ENCODE measurements around the gene SVOPL. TPM values are rescaled to one million over a fixed set of nuclear protein-coding genes. Genes with fewer than 3 reads are reported as not detected.

The SVOPL gene
- total and polyA plus RNA-seq, 2 experiments from 2014 or later = 0.95 to 1.1 TPM

- TF ChIP-seq EZH2phosphoT487 (IDR thresholded peaks at IDR 0.05; ENCODE audit: low read depth, severe bottlenecking, unreplicated experiment) (no peak), EZH2 (IDR thresholded peaks at IDR 0.05; ENCODE audit: borderline replicate concordance) (no peak), CTCF (IDR thresholded peaks at IDR 0.05; ENCODE audit: poor library complexity) (no peak)
- Histone ChIP-seq H3K79me2 (no peaks in the 10 kb centered on the region), H3K9me3 (ENCODE audit: low read depth) (no peaks in the 10 kb centered on the region), H3K4me1 (ENCODE audit: insufficient read depth) (no peaks in the 10 kb centered on the region), H3K27me3 (no peaks in the 10 kb centered on the region), H2AFZ (no peak overlapping the region), H3K4me3 (no peak overlapping the region), H3K36me3 (replicated peaks; ENCODE audit: insufficient read depth, low read depth) (no peaks in the 10 kb centered on the region), H3K27ac (no peak overlapping the region), H3K9me2 (replicated peaks; ENCODE audit: insufficient read depth) (no peaks in the 10 kb centered on the region), H4K20me1 (ENCODE audit: insufficient read depth, poor library complexity, severe bottlenecking) (no peaks in the 10 kb centered on the region), H3K4me2 (no peak overlapping the region)
- DNase-seq (ENCODE audit: low spot score) = no peak
- WGBS (ENCODE audit: low lambda C conversion rate, missing lambda C conversion rate) = 81% methylated on average over 9 of the region's 9 CpGs
Measured at GRCh38 chr7:138726288-138726687, 25.1 kb upstream of the SVOPL start.

DNA sequence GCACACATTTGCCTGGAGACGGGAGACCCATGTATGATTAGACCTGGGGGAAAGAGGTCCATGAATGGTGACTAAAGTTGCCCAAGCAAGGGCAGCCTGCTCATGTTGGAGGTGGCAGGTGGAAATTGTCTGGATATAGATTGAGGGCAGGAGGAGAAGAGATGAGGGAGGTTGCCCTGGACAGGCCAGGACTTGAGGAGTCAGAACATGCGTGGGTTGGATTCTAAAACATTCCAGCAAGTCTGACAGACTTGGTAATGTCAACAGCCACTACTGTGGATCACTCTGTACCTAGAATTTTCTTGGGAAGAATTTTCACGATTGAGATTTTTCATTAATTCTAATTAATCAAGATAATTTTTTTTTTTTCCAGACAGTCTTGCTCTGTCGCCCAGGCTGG, 19.1 kb upstream of the SVOPL start:
- H3K9me3 ChIP-seq (ENCODE audit: low read depth) = no peaks in the 10 kb centered on the region
- H3K4me3 ChIP-seq = no peak overlapping the region
- H4K20me1 ChIP-seq (ENCODE audit: insufficient read depth, poor library complexity, severe bottlenecking) = no peaks in the 10 kb centered on the region
- no peaks in the 10 kb centered on the region for H3K36me3 ChIP-seq (replicated peaks; ENCODE audit: insufficient read depth, low read depth)
- H3K4me2 ChIP-seq = no peak overlapping the region
- H3K79me2 ChIP-seq = no peaks in the 10 kb centered on the region
- H3K4me1 ChIP-seq (ENCODE audit: insufficient read depth) = no peaks in the 10 kb centered on the region
- TF ChIP-seq CTCF (IDR thresholded peaks at IDR 0.05; ENCODE audit: poor library complexity) (no peak), EZH2 (IDR thresholded peaks at IDR 0.05; ENCODE audit: borderline replicate concordance) (no peak), EZH2phosphoT487 (IDR thresholded peaks at IDR 0.05; ENCODE audit: low read depth, severe bottlenecking, unreplicated experiment) (no peak)
- no peak for DNase-seq (ENCODE audit: low spot score)
- H3K9me2 ChIP-seq (replicated peaks; ENCODE audit: insufficient read depth) = no peaks in the 10 kb centered on the region
- H3K27ac ChIP-seq = no peak overlapping the region
- 78% methylated on average over 4 of the region's 4 CpGs for WGBS (ENCODE audit: low lambda C conversion rate, missing lambda C conversion rate)
- H2AFZ ChIP-seq = no peak overlapping the region
- no peaks in the 10 kb centered on the region for H3K27me3 ChIP-seq

DNA sequence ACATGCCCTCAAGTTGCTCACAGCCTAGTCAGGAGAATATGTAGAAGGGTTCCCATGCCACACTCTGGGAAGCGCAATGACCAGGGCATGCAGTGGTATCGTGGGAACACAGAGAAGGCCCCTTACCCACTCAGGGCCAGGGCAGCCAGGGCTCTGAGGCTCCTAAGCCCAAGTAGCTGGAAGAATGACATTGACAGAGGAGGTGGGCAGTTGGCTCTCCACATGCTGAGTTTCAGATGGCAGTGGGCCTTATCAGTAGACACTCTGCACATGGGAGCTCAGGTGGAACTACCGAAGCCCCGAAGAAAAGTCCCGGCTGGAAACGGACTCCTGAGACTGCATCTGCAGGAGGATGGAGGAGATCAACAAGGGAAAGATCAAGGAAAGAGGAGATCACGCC, 15.7 kb upstream of the SVOPL start:
- Histone ChIP-seq H3K79me2 (no peaks in the 10 kb centered on the region), H3K4me2 (no peak overlapping the region), H3K9me3 (ENCODE audit: low read depth) (no peaks in the 10 kb centered on the region), H3K4me3 (no peak overlapping the region), H3K27me3 (no peaks in the 10 kb centered on the region), H4K20me1 (ENCODE audit: insufficient read depth, poor library complexity, severe bottlenecking) (no peaks in the 10 kb centered on the region), H3K4me1 (ENCODE audit: insufficient read depth) (no peaks in the 10 kb centered on the region), H3K27ac (no peak overlapping the region), H3K36me3 (replicated peaks; ENCODE audit: insufficient read depth, low read depth) (no peaks in the 10 kb centered on the region), H2AFZ (no peak overlapping the region), H3K9me2 (replicated peaks; ENCODE audit: insufficient read depth) (no peaks in the 10 kb centered on the region)
- WGBS (ENCODE audit: low lambda C conversion rate, missing lambda C conversion rate) = 95% methylated on average over 7 of the region's 7 CpGs
- TF ChIP-seq EZH2 (IDR thresholded peaks at IDR 0.05; ENCODE audit: borderline replicate concordance) (no peak), CTCF (IDR thresholded peaks at IDR 0.05; ENCODE audit: poor library complexity) (no peak), EZH2phosphoT487 (IDR thresholded peaks at IDR 0.05; ENCODE audit: low read depth, severe bottlenecking, unreplicated experiment) (no peak)
- DNase-seq (ENCODE audit: low spot score) = no peak

- TF ChIP-seq CTCF (IDR thresholded peaks at IDR 0.05; ENCODE audit: poor library complexity) (no peak), EZH2phosphoT487 (IDR thresholded peaks at IDR 0.05; ENCODE audit: low read depth, severe bottlenecking, unreplicated experiment) (no peak), EZH2 (IDR thresholded peaks at IDR 0.05; ENCODE audit: borderline replicate concordance) (no peak)
- Histone ChIP-seq H3K4me3 (no peak overlapping the region), H3K9me2 (replicated peaks; ENCODE audit: insufficient read depth) (no peaks in the 10 kb centered on the region), H3K27me3 (no peaks in the 10 kb centered on the region), H4K20me1 (ENCODE audit: insufficient read depth, poor library complexity, severe bottlenecking) (no peaks in the 10 kb centered on the region), H3K27ac (no peak overlapping the region), H3K79me2 (no peaks in the 10 kb centered on the region), H3K4me2 (no peak overlapping the region), H3K36me3 (replicated peaks; ENCODE audit: insufficient read depth, low read depth) (no peaks in the 10 kb centered on the region), H3K9me3 (ENCODE audit: low read depth) (no peaks in the 10 kb centered on the region), H3K4me1 (ENCODE audit: insufficient read depth) (no peaks in the 10 kb centered on the region), H2AFZ (no peak overlapping the region)
- no peak for DNase-seq (ENCODE audit: low spot score)
- WGBS (ENCODE audit: low lambda C conversion rate, missing lambda C conversion rate) = 94% methylated on average over 7 of the region's 7 CpGs
Measured at GRCh38 chr7:138713191-138713590, 12.0 kb upstream of the SVOPL start.

Measured in hepatocyte (in vitro differentiated cells).